ENCODE data around the gene RPN1.

RPN1 gene

DNA sequence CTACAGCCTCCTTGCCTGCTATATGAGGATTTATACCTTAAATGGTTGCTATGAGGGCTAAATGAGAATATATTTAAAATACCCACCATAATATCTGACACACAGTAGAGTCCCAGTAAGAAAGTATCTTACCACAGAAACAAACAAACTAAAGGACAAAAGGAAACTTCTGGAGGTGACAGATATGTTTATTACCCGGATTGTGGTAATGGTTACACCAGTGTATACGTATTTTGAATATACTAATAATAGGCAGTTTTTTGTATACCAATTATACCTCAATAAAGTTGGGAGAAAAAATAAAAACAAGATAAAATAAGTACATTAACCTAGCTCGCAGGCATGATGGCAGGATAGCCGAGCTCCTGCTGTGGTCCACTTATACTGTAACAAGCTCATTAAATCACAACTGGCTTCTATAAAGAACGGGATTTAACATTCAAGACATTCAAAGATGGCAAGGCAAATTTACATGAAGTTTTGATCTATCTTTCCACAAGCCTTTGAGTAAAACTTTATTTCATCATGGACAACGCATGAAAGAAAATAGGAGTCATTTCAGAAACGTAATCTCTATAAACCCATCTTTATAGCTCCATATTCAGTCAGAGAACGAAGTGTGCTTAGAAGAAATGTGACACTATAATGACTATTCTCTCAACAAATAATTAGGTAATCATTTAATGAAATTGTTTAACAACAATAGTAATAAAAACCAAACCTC lies 1.5 kb downstream of the RPN1 start:
- DNase-seq (no peak), ATAC-seq (no peak)

DNA sequence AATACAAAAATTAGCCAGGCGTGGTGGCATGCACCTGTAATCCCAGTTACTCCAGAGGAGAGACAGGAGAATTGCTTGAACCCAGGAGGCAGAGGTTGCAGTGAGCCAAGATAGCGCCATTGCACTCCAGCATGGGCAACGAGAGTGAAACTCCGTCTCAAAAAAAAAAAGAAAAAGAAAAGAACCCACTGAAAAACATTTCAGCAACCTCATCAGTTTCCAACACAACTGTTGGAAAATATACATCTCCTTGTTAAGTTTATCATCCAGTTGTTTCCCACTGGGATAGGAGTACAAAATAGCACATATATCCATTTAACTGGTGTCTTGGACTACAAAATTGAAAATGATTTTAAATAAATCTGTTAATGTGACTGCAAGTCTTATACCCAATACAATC lies 2.2 kb downstream of the RPN1 start:
- DNase-seq (no peak), ATAC-seq (no peak)

DNA sequence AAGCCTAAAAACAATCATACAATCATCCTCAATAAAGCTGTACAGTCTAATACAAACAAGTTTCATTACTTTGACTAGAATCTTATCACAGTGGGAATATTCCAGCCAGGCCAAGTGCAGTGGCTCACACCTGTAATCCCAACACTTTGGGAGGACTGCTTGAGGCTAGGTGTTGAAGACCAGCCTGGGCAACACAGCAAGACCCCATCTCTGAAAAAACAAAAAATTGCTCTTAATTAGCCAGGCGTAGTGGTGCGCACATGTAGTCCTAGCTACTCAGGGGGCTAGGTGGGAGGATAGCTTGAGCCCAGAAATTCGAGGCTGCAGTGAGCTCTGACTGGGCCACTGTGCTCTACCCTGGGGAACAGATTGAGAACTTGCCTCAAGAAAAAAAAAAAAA lies 3.3 kb downstream of the RPN1 start:
- DNase-seq (no peak), ATAC-seq (no peak)

DNA sequence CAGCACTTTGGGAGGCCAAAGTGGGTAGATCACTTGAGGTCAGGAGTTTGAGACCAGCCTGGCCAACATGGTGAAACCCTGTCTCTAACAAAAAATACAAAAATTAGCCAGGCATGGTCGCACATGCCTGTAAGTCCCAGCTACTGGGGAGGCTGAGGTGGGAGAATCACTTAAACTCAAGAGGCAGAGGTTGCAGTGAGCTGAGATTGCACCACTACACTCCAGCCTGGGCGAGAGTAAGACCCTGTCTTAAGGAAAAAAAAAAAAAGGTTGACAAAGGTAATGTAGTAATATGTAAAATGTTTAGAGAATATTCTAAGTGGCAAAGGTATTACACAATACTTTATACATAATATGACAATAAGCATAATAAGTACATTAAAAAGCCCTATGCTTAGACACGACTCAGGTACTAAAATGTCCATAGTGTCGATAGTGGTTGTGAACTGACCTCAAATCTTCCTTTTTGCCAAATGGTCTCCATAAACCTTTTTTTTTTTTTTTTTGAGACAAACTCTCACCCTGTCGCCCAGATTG lies 16.5 kb downstream of the RPN1 start:
- ATAC-seq (no peak), DNase-seq (no peak)

DNA sequence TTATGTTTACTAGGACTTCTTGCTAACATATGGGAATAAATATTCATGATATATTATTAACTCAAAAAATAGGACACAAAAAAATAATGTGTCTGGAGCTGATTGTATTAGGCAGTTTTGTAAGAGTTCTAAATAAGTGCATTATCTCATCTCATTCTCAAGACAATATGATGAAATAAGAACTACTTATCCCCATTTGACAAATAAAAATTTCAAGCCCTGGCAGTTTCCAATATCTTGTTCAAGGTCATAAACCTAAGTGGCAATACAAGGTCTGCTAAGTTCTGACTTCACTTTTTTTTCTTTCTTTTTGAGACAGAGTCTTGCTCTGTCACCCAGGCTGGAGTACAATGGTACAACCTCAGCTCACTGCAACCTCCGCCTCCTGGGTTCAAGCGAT lies 18.3 kb downstream of the RPN1 start:
- DNase-seq = no peak
- no peak for ATAC-seq

DNA sequence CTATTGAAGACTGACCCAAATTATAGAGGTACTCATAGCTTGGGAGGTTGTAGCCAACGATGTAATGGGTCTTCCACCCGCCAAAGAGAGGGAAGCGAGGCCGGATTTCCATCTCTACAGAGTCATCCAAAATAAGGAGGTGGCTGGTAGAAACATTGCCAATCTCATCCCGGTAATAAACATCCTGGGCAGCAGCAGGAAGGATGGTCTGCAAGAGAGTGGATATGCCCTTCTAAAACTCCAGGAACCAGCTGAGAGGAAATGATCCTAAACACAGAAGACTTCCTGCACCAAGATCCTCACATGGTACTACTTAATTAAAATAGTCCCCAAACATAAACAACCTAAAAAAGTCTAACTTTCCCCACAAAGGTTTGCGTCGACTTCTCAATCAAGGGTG lies 20.7 kb downstream of the RPN1 start:
- ATAC-seq (no peak), DNase-seq (no peak)

DNA sequence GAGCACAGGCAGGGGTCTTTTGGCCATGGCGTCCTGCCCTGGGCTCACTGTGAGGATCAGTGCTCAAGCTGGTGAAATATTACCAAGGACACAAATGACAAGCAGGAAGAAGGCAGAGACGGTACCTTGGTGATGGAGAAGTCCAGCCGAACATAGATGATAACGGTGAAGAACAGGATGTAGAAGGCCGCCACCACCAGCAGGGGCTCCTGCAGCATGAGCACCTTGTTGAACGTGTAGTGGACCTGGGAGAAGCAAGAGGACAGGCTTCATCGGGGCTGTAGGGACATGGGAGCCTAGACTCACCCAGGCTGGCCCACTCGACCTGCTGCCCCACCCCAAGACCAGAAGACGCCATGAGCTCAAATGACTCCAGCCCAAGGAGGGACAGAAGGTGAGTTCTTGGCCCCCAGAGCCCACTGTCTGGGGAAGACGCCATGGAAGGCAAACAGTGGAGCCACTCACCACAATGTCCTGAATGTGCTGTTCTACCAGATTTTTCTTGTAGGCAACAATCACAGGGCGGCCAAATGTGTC lies 25.1 kb downstream of the RPN1 start:
- ATAC-seq (no peak), DNase-seq (no peak)

DNA sequence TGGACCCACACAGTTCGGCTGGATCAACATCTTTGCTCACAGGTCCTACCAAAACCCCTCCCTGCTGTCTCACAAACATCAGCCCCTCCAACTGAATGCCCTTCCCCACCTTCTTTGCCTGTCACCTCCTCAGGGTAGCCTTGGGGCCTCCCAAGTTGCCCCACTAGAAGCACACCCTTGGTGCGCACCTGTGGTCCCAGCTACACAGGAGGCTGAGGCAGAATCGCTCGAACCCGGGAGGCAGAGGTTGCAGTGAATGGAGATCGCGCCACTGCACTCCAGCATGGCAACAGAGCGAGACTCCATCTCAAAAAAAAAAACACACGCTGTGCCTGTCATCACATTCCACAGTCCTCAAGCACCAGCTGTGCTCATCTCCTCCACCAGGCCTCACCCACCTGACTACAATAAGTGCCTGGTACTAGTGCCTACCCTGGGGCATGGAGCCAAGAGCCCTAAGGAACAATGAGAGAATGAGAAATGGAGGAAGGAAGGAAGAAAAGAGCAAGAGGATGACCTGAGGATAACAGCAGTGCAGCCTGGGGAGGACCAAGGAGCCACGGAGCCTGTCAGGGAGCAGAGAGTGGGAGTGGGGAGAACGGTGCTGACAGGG lies 26.0 kb downstream of the RPN1 start:
- ATAC-seq = no peak
- no peak for DNase-seq

DNA sequence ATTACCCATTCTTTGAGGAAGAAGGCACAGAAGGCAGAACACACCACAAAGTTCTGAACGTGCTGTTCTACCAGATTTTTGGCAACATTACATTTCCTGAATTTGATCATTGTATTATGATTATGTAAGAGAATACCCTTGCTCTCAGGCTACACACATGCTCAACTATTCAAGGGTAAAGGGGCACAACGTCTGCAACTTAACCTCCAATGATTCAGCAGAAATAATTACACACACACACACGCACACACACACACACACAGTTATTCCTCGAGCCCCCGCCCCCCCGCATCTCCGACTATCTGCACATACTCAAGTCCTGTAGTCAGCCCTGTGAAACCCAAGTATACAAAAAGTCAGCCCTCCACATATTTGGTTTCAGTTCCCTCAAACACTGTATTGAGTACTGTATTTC lies 26.8 kb downstream of the RPN1 start:
- ATAC-seq (no peak), DNase-seq (no peak)

DNA sequence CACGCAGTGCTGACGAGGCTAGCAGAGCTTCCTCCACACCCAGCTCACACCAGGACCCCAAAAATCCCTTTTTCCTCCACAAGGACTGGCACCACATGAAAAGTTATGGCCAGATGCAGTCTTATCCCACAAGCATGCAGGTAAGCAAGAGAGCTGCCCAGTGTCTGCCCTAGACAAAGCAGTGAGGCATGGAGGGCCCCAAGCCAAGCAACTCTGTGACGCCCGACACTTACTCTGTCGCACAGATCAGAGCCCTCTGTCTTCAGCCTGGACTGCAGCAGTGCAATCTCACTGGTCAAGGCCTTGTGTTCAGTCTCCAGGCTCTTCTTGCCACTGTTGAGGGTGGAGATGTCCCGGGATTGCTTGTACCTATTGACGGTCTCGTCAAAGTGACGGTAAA lies 28.7 kb downstream of the RPN1 start:
- no peak for ATAC-seq
- DNase-seq = no peak

DNA sequence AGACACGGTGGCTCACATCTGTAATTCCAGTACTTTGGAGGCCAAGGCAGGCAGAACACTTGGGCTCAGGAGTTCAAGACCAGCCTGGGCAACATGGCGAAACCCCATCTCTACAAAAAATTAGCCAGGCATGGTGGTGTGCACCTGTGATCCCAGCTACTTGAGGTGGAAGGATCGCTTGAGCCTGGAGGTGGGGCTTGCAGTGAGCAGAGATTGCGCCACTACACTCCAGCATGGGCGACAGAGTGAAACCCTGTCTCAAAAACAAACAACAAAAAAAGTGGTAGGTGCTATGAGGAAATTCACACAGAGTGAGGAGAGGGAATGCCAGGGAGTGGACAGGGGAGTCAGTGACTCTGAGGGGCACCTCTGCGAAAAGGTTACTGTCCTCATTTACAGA lies 29.4 kb downstream of the RPN1 start:
- DNase-seq (no peak), ATAC-seq (no peak)

DNA sequence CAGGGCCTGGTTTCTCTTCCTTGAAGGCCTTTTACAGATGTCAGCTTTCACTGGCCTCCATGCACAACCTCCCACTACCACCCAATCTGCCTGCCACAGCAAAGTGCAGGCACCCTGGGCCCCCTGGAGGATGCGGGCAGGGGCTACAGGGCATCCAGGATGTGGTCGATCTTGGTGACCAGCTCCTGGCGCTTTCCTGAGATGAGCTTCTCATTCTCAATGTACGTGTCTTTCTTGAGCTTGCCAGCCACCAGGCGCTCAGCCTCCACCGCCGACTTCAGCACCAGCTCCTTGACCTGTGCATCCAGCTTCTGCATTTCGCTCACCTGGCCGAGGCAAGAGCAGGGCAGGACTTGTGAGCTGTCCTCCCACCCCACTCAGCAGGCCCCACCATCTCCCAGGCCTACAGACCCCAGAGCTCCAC lies 30.3 kb downstream of the RPN1 start:
- ATAC-seq (no peak), DNase-seq (peak; percentile 38)

DNA sequence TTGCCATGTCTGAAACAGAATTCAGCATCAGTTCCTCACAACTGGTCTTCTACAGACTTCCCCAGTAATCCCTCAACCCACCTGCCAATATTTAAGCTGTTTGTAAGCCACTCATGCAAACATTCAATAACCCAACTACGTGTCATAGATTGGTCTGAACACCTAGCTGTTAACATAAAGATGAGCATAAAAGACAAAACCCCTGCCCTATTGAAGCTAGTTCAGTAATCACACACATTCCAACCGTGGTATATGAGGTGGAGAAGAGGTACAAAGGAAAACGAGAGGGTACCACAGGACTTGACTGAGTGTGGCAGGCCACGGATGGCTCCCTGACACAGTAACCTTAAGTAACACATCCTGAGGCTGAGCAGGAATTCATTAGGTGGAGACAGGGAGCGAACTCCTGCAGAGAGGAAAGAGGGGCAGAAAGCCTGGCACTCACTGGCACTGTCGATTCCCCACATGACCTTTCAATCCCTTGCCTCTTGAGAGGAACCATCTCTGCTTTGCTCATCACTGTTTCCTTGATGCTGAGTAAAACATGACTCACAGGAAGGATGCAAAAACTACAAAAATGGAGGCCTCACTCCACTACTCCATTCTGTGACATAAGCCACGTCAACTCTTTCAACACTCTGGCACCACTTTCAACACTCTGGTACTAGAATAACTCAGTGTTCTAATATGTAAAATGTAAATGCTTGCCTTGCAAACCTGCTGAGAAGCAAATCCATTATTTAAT lies 31.3 kb downstream of the RPN1 start:
- peak; percentile 58 for ATAC-seq
- DNase-seq = peak; percentile 37

DNA sequence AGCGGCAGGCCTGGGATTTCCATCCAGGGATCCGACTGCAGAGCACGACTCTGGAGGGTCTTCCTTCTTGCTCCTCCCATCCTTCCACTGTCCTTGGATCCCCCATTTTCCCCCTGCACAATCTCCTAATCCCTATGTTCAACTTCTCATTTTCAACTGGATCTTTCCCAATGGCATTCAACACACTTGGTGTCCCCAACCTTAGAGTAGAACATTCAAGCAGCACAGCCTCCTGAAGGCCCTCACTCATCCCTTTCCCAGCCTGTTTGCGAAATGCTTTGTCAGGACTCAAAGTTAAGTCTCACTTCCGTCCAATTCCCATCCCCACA lies 32.3 kb downstream of the RPN1 start:
- no peak for ATAC-seq
- DNase-seq = no peak

DNA sequence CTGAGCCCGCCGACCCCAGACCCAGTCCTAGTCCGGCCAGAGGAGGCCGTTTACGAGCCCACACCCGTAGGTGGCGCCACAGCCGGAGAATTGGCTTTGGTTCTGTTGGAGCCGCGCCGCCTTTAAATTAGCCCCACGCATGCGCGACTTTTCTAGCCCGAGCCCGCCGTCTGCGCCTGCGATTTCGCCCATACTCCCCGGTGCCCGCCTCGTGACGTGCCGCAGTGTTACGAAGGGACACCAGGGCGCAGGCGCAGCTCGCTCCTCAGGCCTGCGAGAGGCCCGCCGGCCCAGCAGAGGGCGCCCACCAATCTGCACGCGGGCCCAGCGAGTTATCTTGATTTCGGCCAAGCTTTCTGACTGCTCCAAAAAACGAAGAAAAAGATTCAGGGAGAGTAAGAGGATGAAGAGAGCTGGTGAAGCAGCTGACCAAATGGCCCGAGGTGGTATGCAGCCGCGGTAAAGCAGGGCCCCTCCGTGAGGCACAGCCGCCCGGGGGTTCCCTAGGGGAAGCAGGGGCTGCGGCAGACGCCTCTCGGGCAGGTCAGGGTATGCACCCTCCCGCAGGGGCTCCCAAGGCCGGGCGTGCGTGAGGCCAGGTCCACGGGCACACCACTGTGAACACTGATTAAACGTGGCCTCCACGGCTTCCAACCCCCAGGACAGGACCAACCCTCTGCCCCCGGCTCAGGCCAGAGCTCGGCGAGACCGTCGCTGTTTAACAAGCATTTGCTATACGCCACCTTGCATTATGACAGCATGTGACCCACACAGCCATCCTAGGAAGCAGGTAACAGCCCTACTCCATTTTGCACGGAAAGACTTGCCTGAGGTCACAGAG lies 32.8 kb downstream of the RPN1 start:
- ATAC-seq (peak; percentile 87), DNase-seq (peak; percentile 99)

DNA sequence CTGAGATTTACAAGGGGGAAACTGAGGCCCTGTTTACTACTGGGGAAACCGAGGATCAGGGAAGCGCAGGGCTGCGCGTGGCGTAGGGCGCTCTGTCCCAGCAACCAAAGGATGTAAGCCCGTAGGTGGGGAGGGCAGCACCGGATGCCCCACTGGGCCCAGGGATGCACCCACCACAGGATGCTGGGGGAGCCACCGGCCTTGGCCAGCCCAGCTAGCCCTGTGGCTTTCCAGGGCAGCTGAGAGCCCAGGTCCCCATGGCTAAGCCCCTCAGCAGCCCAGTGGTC lies 33.4 kb downstream of the RPN1 start:
- peak; percentile 28 for ATAC-seq

DNA sequence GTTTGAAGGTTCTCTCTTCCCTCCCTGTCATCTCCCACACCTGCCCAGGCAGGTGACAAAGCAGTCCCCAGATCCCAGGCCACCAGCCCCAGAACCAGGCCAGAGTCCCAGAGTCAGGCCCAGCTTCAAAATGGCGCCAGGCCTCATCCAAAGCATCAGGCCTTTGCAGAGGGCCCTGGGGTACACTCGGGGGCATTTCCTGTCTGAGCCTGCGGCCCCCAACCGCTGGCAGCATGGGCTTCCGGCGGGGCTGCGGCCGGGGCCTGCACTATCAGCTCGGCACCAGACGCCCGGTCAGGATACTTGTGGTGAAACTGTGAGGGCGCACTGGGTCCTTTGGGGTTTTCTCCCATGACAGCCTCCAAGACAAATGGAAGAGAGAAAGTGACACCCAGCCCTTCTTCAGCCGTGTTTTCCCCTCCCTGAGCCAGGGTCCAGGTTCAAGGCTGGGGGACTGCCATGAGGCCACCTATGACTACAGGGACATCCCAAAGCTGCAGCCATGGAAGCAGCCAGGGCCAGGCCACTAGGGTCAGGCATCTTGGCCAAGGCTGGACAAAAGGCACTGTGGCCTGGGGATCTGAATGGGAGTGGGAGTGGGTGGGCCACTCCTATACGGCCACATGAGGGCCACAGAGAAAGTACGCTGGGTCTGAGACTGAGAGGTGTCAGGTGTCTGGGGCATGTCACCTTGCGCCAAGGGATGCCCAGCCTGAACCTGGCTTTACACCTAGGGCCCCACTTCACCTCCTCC lies 33.9 kb downstream of the RPN1 start:
- no peak for ATAC-seq
- no peak for DNase-seq

More for the DNA sequence above, 33.4 kb downstream of the RPN1 start:
- no peak for DNase-seq

DNA sequence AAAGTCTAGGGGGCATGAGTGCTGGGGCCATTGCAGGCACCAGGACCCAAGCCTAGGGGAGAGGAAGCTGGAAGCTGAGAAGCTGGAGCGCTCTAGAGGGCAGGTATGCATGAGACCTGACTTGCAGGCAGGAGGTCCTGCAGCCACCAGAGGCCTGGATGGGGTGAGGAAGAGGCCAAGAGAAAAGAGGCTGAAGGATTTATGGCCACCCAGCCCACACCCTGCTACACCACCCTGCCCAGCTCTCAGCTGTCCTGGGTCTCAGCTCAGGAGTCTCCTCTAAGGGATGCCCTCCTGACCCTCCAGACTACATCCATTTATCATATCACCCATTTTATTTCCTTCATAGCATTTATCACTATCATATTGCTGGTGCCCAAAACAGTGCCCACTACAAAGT lies 36.5 kb downstream of the RPN1 start:
- no peak for DNase-seq
- no peak for ATAC-seq

DNA sequence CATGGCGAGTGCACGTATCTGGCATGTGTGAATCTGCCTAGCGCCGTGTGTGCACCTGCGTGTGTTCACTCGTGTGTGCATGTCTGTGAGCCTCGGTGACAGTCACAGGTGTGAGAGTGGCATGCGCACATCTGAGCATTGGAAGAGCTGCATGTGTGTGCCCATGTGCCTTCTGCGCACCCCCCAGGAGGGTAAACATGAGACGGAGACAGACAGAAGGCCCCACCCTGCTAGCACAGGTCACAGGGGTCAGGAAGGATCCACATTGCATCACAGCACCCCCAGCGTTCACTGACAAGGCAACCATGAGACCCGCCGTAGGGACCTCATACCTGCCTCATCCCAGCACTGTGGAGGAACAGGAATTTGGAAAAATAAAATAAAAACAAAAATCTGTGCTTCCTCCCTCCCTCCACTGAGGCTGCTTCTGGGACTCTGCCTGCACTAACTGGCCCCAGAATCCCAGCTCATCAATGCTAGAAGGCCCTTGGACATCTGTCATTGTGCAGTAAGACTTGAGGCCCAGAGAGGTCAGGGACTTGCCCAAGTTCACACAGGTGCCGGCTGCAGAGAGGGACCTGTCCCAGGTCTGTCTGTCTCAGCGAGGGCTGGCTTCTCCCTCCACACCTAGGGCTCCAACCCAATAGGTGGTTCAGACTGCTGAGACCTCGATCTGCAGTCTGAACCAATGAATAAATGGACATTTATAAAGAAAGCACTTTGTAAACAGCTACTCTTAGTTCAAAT lies 37.4 kb downstream of the RPN1 start:
- DNase-seq = no peak
- ATAC-seq = no peak

DNA sequence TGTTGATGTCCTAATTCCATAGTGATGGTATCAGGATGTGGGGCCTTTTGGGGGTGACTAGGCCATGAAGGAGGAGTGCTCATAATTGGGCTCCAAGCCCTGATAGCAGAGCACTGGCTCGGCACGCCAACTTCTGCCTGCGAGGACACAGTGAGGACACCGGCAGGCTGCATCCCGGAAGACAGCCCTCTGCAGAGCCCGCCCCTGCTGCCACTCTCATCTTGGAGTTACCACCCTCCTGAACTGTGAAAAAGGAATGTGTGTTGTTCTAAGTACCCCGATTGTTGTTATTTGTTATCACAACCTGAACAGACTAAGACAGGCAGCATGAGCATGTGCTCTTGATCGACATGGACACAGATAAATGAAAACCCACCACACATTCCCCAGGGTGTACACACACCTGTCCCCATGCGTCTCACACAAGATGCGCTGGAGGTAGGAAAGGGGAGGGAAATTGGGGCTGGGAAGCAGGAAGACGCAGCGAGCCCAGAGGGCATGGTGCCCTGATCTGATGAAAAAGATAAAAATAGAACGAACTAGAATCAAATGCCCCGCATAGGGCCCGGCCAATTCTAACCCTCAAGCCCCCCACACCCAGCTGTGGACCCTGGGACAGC lies 40.1 kb downstream of the RPN1 start:
- ATAC-seq = no peak
- DNase-seq = no peak
